Hypothalamus (tissue), 51 donors: ENCODE results near the gene RPTOR.
A peak's percentile ranks its signal among the peaks of the same experiment; 100 is the strongest.

Source experiments
- DNase-seq, 51 donors: peaks; one replicate each; lab custom pipeline; 2025; lab: John Stamatoyannopoulos, UW

Gene RPTOR

GRCh38 chr17:80582165-80582564 lies 37.5 kb downstream of the RPTOR start:
- DNase-seq, result no peak

- DNase-seq, result no peak
Measured at GRCh38 chr17:80584176-80584905, 39.7 kb downstream of the RPTOR start.

- no peak for DNase-seq
Measured at GRCh38 chr17:80585890-80586845, 41.5 kb downstream of the RPTOR start.

GRCh38 chr17:80586846-80587228 lies 42.2 kb downstream of the RPTOR start:
- DNase-seq, result no peak

GRCh38 chr17:80588702-80589383 lies 44.2 kb downstream of the RPTOR start:
- no peak for DNase-seq

- no peak for DNase-seq
Measured at GRCh38 chr17:80591788-80592187, 47.1 kb downstream of the RPTOR start.

GRCh38 chr17:80592243-80592642 lies 47.6 kb downstream of the RPTOR start:
- no peak for DNase-seq

GRCh38 chr17:80593181-80593580 lies 48.5 kb downstream of the RPTOR start:
- no peak for DNase-seq

GRCh38 chr17:80594431-80595269 lies 50.0 kb downstream of the RPTOR start:
- DNase-seq, result no peak

- DNase-seq, result no peak
Measured at GRCh38 chr17:80596760-80597608, 52.3 kb downstream of the RPTOR start.

- no peak for DNase-seq
Measured at GRCh38 chr17:80598813-80599545, 54.3 kb downstream of the RPTOR start.

GRCh38 chr17:80599546-80600305 lies 55.1 kb downstream of the RPTOR start:
- no peak for DNase-seq

- no peak for DNase-seq
Measured at GRCh38 chr17:80601146-80601545, 56.5 kb downstream of the RPTOR start.

- no peak for DNase-seq
Measured at GRCh38 chr17:80603396-80603795, 58.8 kb downstream of the RPTOR start.

GRCh38 chr17:80604009-80604669 lies 59.5 kb downstream of the RPTOR start:
- DNase-seq, result no peak

- no peak for DNase-seq
Measured at GRCh38 chr17:80604670-80605010, 60.0 kb downstream of the RPTOR start.

GRCh38 chr17:80605326-80606066 lies 60.9 kb downstream of the RPTOR start:
- peak in 1 of 51 donors; percentile 15 for DNase-seq
